ENCODE measurements around the gene AGPS. TPM values are rescaled to one million over a fixed set of nuclear protein-coding genes. Genes with fewer than 3 reads are reported as not detected.
"Not testable (repeated sequence)": the region's sequence is repeated elsewhere in the genome, so short reads cannot be mapped to it uniquely, and the experiment has no call there.

Gene AGPS
- total RNA-seq, 1 donor: 33.1 TPM

GRCh38 chr2:177419274-177419673 is 26.7 kb downstream of the AGPS start:
- no peak overlapping the region for H3K4me3 ChIP-seq (ENCODE audit: low read depth, low read length)
- peak; percentile 78 for DNase-seq (ENCODE audit: low read depth)
- no peak for TF ChIP-seq CTCF (IDR thresholded peaks at IDR 0.05; ENCODE audit: insufficient read depth, low read length)

- TF ChIP-seq CTCF (IDR thresholded peaks at IDR 0.05; ENCODE audit: insufficient read depth, low read length): no peak
- no peak for DNase-seq (ENCODE audit: low read depth)
- no peak overlapping the region for H3K4me3 ChIP-seq (ENCODE audit: low read depth, low read length)
These were observed 29.7 kb downstream of the AGPS start for GRCh38 chr2:177422271-177422670.

- not testable (repeated sequence) for H3K4me3 ChIP-seq (ENCODE audit: low read depth, low read length); DNase-seq (ENCODE audit: low read depth)
These were observed 31.5 kb downstream of the AGPS start for GRCh38 chr2:177424120-177424519.

- not testable (repeated sequence) for H3K4me3 ChIP-seq (ENCODE audit: low read depth, low read length); DNase-seq (ENCODE audit: low read depth)
These were observed 32.0 kb downstream of the AGPS start for GRCh38 chr2:177424620-177425019.

- no peak for DNase-seq (ENCODE audit: low read depth)
- no peak for TF ChIP-seq CTCF (IDR thresholded peaks at IDR 0.05; ENCODE audit: insufficient read depth, low read length)
- H3K4me3 ChIP-seq (ENCODE audit: low read depth, low read length): no peak overlapping the region
These were observed 34.7 kb downstream of the AGPS start for GRCh38 chr2:177427316-177427715.

GRCh38 chr2:177427936-177428335 is 35.4 kb downstream of the AGPS start:
- DNase-seq (ENCODE audit: low read depth); H3K4me3 ChIP-seq (ENCODE audit: low read depth, low read length): not testable (repeated sequence)

GRCh38 chr2:177429688-177430325 is 37.2 kb downstream of the AGPS start:
- peak; percentile 94 for DNase-seq (ENCODE audit: low read depth)
- no peak overlapping the region for H3K4me3 ChIP-seq (ENCODE audit: low read depth, low read length)
- TF ChIP-seq CTCF (IDR thresholded peaks at IDR 0.05; ENCODE audit: insufficient read depth, low read length): no peak

- peak; percentile 38 for DNase-seq (ENCODE audit: low read depth)
- no peak overlapping the region for H3K4me3 ChIP-seq (ENCODE audit: low read depth, low read length)
- no peak for TF ChIP-seq CTCF (IDR thresholded peaks at IDR 0.05; ENCODE audit: insufficient read depth, low read length)
These were observed 37.8 kb downstream of the AGPS start for GRCh38 chr2:177430411-177430810.

GRCh38 chr2:177431111-177431725 is 38.6 kb downstream of the AGPS start:
- not testable (repeated sequence) for H3K4me3 ChIP-seq (ENCODE audit: low read depth, low read length); DNase-seq (ENCODE audit: low read depth)

Measured in fibroblast of the aortic adventitia (primary cell).